Left colon (tissue), 2 donors: ENCODE data around the gene ITPKB. TPM values are rescaled to one million over a fixed set of nuclear protein-coding genes. Genes with fewer than 3 reads are reported as not detected.
"Not testable (repeated sequence)": the region's sequence is repeated elsewhere in the genome, so short reads cannot be mapped to it uniquely, and the experiment has no call there.

ENCODE experiments used
- ATAC-seq: fragments of 200-7000 bp; cut with Tn5 transposase; one replicate; pipeline ENCODE4 v1.9.1; 2020; ENCODE audit warnings: mild to moderate bottlenecking, moderate library complexity
- DNase-seq, 2 donors: peaks; one replicate each; pipeline ENCODE4 v3.0.0-alpha.2; 2020
- intact Hi-C, 2 donors: fragments of 100-400 bp; cut with DNase I in 1 of 2; cut with micrococcal nuclease in 1 of 2; formaldehyde crosslinking; loops; one replicate each; pipeline versions ENCODE4 v1.11.2 to v1.14.0; 2022; cut with DNase I, micrococcal nuclease
- total RNA-seq, 2 donors: library from RNA; stranded (reverse); fragmentation: NEBNext Ultra II Directional; extraction: Animal tissue kit (Norgen Biotek cat#: 25700); gene quantifications; one replicate each; pipeline ENCODE4 v1.2.1, GENCODE V29; 2021
- donor health status: DM: no; HTN: no; CAD: no.
- donor health status: DM: yes; HTN: yes; CAD: no.

Gene ITPKB
- total RNA-seq, 2 donors from 2014 or later: 9.7 to 20.9 TPM

GRCh38 chr1:226627050-226627755 is 111.9 kb downstream of the ITPKB start:
- peak; percentile 78 for ATAC-seq
- intact Hi-C loops: no loop called here
- peak in 1 of 2 donors; percentile 11 for DNase-seq

- intact Hi-C loops: no loop called here
- peak; percentile 33 for ATAC-seq
- peak; percentile 50 to 53 for DNase-seq
Measured at GRCh38 chr1:226626577-226626956, 112.5 kb downstream of the ITPKB start.

- DNase-seq (peak in 1 of 2 donors; percentile 10), ATAC-seq (no peak)
- intact Hi-C loops: no loop called here
Measured at GRCh38 chr1:226625832-226626576, 113.1 kb downstream of the ITPKB start.

- DNase-seq: peak in 1 of 2 donors; percentile 14
- ATAC-seq: no peak
- intact Hi-C loops: no loop called here
Measured at GRCh38 chr1:226625326-226625725, 113.8 kb downstream of the ITPKB start.

- DNase-seq (peak in 1 of 2 donors; percentile 13), ATAC-seq (no peak)
- intact Hi-C loops: no loop called here
Measured at GRCh38 chr1:226624526-226624925, 114.6 kb downstream of the ITPKB start.

- DNase-seq (no peak), ATAC-seq (no peak)
- intact Hi-C loops: no loop called here
Measured at GRCh38 chr1:226622012-226622411, 117.1 kb downstream of the ITPKB start.

DNA sequence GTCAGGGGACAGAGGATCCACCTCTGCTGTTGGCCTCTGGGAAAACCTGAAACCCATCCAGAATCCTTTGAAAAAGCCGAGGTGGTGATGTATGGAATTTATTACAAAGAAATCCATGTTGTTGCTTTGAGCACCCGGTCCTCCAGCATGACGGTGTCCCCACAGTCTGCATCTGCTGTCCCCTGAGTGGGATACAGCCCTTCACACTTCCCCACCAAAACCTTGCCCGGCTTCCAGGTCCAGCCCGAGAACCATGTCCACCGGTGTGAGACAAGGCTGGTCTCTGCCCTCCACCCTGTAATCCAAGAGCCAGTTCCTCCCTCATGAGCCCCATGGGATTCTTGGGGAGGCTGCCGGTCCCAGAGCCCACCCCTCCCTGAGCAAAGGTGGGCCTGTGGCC is 120.1 kb downstream of the ITPKB start:
- DNase-seq (peak in 1 of 2 donors; percentile 2), ATAC-seq (no peak)
- intact Hi-C loops: loop anchor here in 1 of 2 donors (10.0 kb wide), 1 partner anchor 184 kb away; no protein-coding TSS in a partner anchor

- ATAC-seq (no peak), DNase-seq (peak in 1 of 2 donors; percentile 18)
- intact Hi-C loops: loop anchor here in 1 of 2 donors (10.0 kb wide), 1 partner anchor 184 kb away; no protein-coding TSS in a partner anchor
Measured at GRCh38 chr1:226618380-226618779, 120.7 kb downstream of the ITPKB start.

DNA sequence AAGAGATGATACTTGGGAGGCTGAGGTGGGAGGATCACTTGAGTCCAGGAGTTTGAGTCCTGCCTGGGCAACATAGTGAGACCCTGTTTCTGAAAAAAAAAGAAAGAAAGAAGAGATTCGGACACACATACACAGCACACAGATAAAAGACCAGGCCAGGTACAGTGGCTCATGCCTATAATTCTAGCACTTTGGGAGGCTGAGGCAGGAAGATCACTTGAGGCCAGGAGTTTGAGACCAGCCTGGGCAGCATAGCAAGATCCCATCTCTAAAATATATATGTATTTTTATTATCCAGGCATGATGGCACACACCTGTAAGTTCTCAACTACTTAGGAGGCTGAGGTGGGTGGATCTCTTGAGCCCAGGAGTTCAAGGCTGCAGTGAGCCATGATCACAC is 121.4 kb downstream of the ITPKB start:
- intact Hi-C loops: loop anchor here in 1 of 2 donors (10.0 kb wide), 1 partner anchor 183 kb away; no protein-coding TSS in a partner anchor

DNA sequence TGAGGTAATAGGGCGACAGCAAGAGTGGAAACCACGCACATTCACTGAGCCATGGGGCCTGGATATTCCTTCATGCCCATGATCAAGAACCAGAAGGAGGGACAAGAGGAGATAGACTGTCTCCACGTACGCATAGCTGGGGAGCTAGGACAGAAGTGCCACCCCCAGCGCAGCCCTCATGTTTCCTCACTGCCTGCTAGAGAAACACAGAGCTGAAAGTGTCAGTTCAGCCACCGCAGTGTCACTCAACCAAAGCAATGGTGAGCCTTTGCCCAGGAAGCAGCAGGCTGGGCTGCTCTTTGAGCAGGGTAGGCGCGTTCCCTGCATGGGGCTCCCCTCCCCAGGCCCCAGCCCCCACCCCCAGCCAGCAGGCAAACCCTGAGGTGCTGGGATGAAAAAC is 122.0 kb downstream of the ITPKB start:
- ATAC-seq (no peak), DNase-seq (peak in 1 of 2 donors; percentile 12)
- intact Hi-C loops: loop anchor here in 1 of 2 donors (10.0 kb wide), 1 partner anchor 182 kb away; no protein-coding TSS in a partner anchor

More for the DNA sequence above, 121.4 kb downstream of the ITPKB start:
- DNase-seq: peak in 1 of 2 donors; percentile 5
- ATAC-seq: not testable (repeated sequence)

GRCh38 chr1:226616636-226617035 is 122.4 kb downstream of the ITPKB start:
- intact Hi-C loops: loop anchor here in 1 of 2 donors (10.0 kb wide), 1 partner anchor 182 kb away; no protein-coding TSS in a partner anchor
- no peak for ATAC-seq

GRCh38 chr1:226615876-226616275 is 123.2 kb downstream of the ITPKB start:
- intact Hi-C loops: loop anchor here in 1 of 2 donors (10.0 kb wide), 1 partner anchor 181 kb away; no protein-coding TSS in a partner anchor
- DNase-seq (no peak), ATAC-seq (no peak)

More at GRCh38 chr1:226616636-226617035, 122.4 kb downstream of the ITPKB start:
- no peak for DNase-seq

- ATAC-seq: not testable (repeated sequence)
Measured at GRCh38 chr1:226611980-226612379, 127.1 kb downstream of the ITPKB start.

GRCh38 chr1:226611301-226611700 is 127.8 kb downstream of the ITPKB start:
- intact Hi-C loops: loop anchor here in 1 of 2 donors (10.0 kb wide), 1 partner anchor 176 kb away; no protein-coding TSS in a partner anchor
- DNase-seq (no peak), ATAC-seq (no peak)

More at GRCh38 chr1:226611980-226612379, 127.1 kb downstream of the ITPKB start:
- DNase-seq: not testable (repeated sequence)
- intact Hi-C loops: loop anchor here in 1 of 2 donors (10.0 kb wide), 1 partner anchor 177 kb away; no protein-coding TSS in a partner anchor

DNA sequence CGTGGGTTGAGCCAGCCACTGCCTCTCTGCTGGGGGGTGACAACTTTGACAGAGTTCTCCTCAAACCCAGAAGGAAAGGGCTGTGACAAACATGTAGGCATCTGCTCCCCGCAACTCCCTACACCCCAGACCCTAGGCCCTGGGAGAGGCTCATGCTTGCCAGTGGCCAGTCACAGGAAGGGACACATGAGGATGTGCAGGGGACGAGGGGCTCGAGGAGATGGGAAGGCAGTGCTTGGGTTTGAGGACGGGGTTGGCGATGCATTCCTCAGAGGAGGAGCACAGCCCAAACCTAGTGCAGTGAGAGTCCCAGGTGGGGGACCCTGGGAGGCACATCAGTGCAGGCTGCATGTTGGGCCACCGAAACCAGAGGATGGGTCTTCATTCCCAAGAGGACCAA is 128.4 kb downstream of the ITPKB start:
- DNase-seq (no peak), ATAC-seq (no peak)
- intact Hi-C loops: loop anchor here in 1 of 2 donors (10.0 kb wide), 1 partner anchor 176 kb away; no protein-coding TSS in a partner anchor

DNA sequence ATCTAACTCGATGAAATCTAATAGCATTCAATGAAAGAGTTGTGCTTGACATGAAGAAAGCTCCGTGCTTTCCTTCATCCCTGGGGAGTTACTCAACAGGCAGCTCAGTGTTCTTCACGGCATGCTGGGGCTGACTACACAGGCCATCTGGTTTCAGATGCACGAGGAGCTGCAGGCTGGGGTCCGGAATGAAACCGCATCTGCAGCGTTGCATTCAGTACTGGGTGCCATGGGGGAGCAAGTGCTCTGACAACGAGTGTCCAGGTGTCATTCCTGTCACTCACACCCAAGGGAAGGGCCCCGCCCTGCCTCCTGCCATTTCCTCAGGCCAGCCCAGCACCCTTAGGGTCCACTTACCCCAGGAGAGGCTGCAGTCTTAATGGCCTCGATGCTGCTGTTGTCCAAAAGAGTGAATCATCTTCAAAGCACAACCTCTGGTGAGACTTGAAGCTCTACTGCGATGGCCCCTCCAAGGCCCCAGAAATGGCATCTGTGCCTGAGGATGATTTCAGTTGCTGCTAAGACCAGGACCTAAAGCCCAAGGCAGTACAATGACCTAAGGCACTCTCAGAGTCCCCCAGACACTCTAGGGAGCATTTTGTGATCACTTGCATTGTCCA is 129.1 kb downstream of the ITPKB start:
- ATAC-seq (no peak), DNase-seq (no peak)
- intact Hi-C loops: loop anchor here in 1 of 2 donors (5.0 to 10.0 kb wide), 2 partner anchors 63 to 175 kb away; partner anchors contain the start of gene STUM

- DNase-seq (peak; percentile 48 to 74), ATAC-seq (peak; percentile 75)
- intact Hi-C loops: loop anchor here in 1 of 2 donors (5.0 kb wide), 1 partner anchor 62 kb away; the partner anchor contains the start of gene STUM
Measured at GRCh38 chr1:226608699-226609505, 130.2 kb downstream of the ITPKB start.

DNA sequence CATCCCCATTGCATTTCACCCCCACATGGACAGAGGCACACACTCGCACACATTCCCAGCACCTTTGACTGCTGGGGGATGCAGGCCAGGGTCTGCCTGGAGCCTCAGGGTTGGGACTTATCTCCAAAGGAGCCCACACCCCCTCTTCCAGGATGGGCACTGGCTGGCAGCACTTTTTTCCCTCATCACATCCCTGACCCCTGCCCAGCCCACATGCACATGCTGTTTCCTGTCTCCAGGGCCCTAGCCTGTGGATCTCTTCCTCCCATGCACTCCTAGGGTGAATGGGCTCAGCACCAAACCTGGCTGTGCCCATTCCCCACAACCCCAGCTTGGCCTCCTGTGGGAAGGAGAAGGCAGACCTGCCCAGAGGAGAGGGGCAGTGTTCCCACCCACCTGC is 131.3 kb downstream of the ITPKB start:
- no peak for ATAC-seq
- DNase-seq: no peak
- intact Hi-C loops: loop anchor here in 1 of 2 donors (5.0 kb wide), 1 partner anchor 61 kb away; the partner anchor contains the start of gene STUM
